SU-DHL-6 (cell line): ENCODE measurements around the gene UBE2D4.

Experiments used
- CTCF ChIP-seq: fragments of 200-600 bp; sonication (generic); IDR thresholded peaks from one replicate; pipeline ENCODE4 v1.5.1; 2017; ENCODE audit warnings: antibody characterized with exemption, mild to moderate bottlenecking, low read length, moderate library complexity; ENCODE audit not compliant: insufficient read depth, poor library complexity, severe bottlenecking
- EZH2phosphoT487 ChIP-seq: fragments of 200-600 bp; sonication (generic), shearing (Covaris generic); conservative IDR thresholded peaks from 2 replicates; pipeline ENCODE4 v1.6.1; 2018; ENCODE audit warnings: mild to moderate bottlenecking, antibody characterized with exemption, low read length, moderate library complexity, mixed read lengths

GRCh38 chr7:43929529-43930457, 3.6 kb downstream of the UBE2D4 start:
- no peak for TF ChIP-seq CTCF
- TF ChIP-seq EZH2phosphoT487 = no peak
